Measurements from ENCODE around the gene AHDC1. TPM values are rescaled to one million over a fixed set of nuclear protein-coding genes. Genes with fewer than 3 reads are reported as not detected.

Gene AHDC1
- polyA plus RNA-seq, 1 donor from 2014 or later, result 5.3 TPM

- H3K4me2 ChIP-seq (ENCODE audit: low read length), result no peak overlapping the region
- no peaks in the 10 kb centered on the region for H3F3A ChIP-seq (ENCODE audit: insufficient read depth, low read length, poor library complexity, severe bottlenecking)
- H3K9ac ChIP-seq (ENCODE audit: low read length), result no peak overlapping the region
- H3K79me2 ChIP-seq (replicated peaks; ENCODE audit: insufficient read depth, low read length), result peaks cover 80% of the 10 kb centered on the region
- no peaks in the 10 kb centered on the region for H3K9me2 ChIP-seq (ENCODE audit: insufficient read depth, low read length)
- no peak overlapping the region for H2AFZ ChIP-seq (ENCODE audit: low read depth, low read length)
- TF ChIP-seq POLR2AphosphoS5 (IDR thresholded peaks at IDR 0.05), result no peak
- TF ChIP-seq EZH2 (IDR thresholded peaks at IDR 0.05; ENCODE audit: borderline replicate concordance, insufficient read depth, low read length, poor library complexity, severe bottlenecking), result no peak
- no peak for TF ChIP-seq RAD21 (conservative IDR thresholded peaks at IDR 0.05)
- TF ChIP-seq CTCF (IDR thresholded peaks at IDR 0.05; ENCODE audit: poor library complexity, severe bottlenecking), result no peak
- no peak for TF ChIP-seq EP300 (conservative IDR thresholded peaks at IDR 0.05; ENCODE audit: poor library complexity, severe bottlenecking)
- no peaks in the 10 kb centered on the region for H3K27me3 ChIP-seq (ENCODE audit: insufficient read depth, low read depth, low read length)
- peaks cover 10% of the 10 kb centered on the region for H4K20me1 ChIP-seq (ENCODE audit: insufficient read depth)
- H3K27ac ChIP-seq (ENCODE audit: low read length), result no peak overlapping the region
- H3K9me3 ChIP-seq (ENCODE audit: low read length), result no peaks in the 10 kb centered on the region
- no peaks in the 10 kb centered on the region for H3K36me3 ChIP-seq (ENCODE audit: insufficient read depth, low read length)
- H3K4me3 ChIP-seq (ENCODE audit: low read length), result no peak overlapping the region
Measured at GRCh38 chr1:27588256-27589232, 15.4 kb downstream of the AHDC1 start.

GRCh38 chr1:27585684-27586083 is 18.3 kb downstream of the AHDC1 start:
- Histone ChIP-seq H2AFZ (ENCODE audit: low read depth, low read length) (no peak overlapping the region), H3K27me3 (ENCODE audit: insufficient read depth, low read depth, low read length) (no peaks in the 10 kb centered on the region), H3K4me3 (ENCODE audit: low read length) (no peak overlapping the region), H4K20me1 (ENCODE audit: insufficient read depth) (peaks cover 5% of the 10 kb centered on the region), H3K9me2 (ENCODE audit: insufficient read depth, low read length) (no peaks in the 10 kb centered on the region), H3K9ac (ENCODE audit: low read length) (no peak overlapping the region), H3K9me3 (ENCODE audit: low read length) (no peaks in the 10 kb centered on the region), H3K27ac (ENCODE audit: low read length) (no peak overlapping the region), H3K36me3 (ENCODE audit: insufficient read depth, low read length) (no peaks in the 10 kb centered on the region), H3K4me2 (ENCODE audit: low read length) (no peak overlapping the region), H3F3A (ENCODE audit: insufficient read depth, low read length, poor library complexity, severe bottlenecking) (no peaks in the 10 kb centered on the region), H3K79me2 (replicated peaks; ENCODE audit: insufficient read depth, low read length) (peaks cover 69% of the 10 kb centered on the region)
- TF ChIP-seq EZH2 (IDR thresholded peaks at IDR 0.05; ENCODE audit: borderline replicate concordance, insufficient read depth, low read length, poor library complexity, severe bottlenecking) (no peak), MXI1 (conservative IDR thresholded peaks at IDR 0.05; ENCODE audit: poor library complexity, severe bottlenecking) (no peak), CTCF (IDR thresholded peaks at IDR 0.05; ENCODE audit: poor library complexity, severe bottlenecking) (no peak), SMC3 (conservative IDR thresholded peaks at IDR 0.05; ENCODE audit: poor library complexity) (no peak), TAF1 (IDR thresholded peaks at IDR 0.05; ENCODE audit: low read depth) (no peak)

All from neural cell (in vitro differentiated cells).